Esophagus muscularis mucosa (tissue), 3 donors: Measurements from ENCODE around the gene PXDN.

Experiments used
- POLR2AphosphoS5 ChIP-seq, 2 donors: sonication (generic); formaldehyde crosslinking; IDR thresholded peaks; one replicate each; pipeline ENCODE4 v1.6.1; 2017; ENCODE audit warnings: antibody characterized with exemption in 2 of 2
- TF ChIP-seq, protein P1 (sequence below), 3 experiments: fragments of 200-600 bp in 2 of 3; fragments of 450-650 bp in 1 of 3; sonication (generic) in 2 of 3; IDR thresholded peaks; one replicate each; pipeline ENCODE4 v1.5.1; 2017 to 2019; ENCODE audit warnings: antibody characterized with exemption in 3 of 3, mild to moderate bottlenecking in 2 of 3, moderate library complexity in 1 of 3

DNA sequence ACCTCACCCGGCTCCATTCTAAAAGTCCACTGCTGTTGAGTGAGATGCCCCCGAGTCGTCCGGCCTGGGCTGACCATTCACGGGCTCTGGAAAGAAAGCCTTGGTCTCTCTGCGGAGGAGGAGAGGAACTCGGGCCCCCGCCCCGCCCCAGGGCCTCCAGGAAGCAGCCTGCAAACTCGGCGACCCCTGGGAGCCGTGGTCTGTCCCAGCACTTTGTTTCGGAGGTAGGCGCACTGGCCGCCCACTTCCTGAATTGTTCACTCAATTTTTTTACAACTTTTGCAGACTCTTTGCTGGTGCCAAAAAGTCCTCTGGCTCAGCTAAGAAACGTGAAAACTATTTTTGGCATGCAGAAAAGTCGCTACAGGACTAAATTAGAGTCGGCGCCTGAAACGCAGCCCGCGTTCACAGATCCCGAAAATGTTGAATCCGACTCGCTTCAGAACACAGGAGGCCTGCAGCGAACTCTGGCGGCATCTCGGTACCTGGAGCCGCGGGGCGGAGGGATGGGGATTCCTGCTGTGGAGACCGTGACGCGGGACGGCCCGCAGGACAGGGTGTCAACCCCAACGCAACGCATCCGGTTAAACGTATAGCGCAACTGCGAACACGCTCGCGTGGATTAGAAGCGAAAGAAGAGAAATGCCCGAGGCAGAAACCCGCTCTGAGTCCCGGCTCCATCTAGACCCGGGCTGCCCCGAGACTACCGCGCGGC lies 1.5 kb downstream of the PXDN start:
- TF ChIP-seq, protein P1, sequence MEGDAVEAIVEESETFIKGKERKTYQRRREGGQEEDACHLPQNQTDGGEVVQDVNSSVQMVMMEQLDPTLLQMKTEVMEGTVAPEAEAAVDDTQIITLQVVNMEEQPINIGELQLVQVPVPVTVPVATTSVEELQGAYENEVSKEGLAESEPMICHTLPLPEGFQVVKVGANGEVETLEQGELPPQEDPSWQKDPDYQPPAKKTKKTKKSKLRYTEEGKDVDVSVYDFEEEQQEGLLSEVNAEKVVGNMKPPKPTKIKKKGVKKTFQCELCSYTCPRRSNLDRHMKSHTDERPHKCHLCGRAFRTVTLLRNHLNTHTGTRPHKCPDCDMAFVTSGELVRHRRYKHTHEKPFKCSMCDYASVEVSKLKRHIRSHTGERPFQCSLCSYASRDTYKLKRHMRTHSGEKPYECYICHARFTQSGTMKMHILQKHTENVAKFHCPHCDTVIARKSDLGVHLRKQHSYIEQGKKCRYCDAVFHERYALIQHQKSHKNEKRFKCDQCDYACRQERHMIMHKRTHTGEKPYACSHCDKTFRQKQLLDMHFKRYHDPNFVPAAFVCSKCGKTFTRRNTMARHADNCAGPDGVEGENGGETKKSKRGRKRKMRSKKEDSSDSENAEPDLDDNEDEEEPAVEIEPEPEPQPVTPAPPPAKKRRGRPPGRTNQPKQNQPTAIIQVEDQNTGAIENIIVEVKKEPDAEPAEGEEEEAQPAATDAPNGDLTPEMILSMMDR (IDR thresholded peaks at IDR 0.05) = peak; percentile 67 to 78 (median 67)
- peak; percentile 80 to 88 for TF ChIP-seq POLR2AphosphoS5 (IDR thresholded peaks at IDR 0.05)
